HPDE6-E6E7 (cell line): ENCODE results near the gene GOLT1B.

Experiments
- DNase-seq: peaks from one replicate; pipeline ENCODE4 v3.0.0; 2011; ENCODE audit warnings: missing footprints; ENCODE audit errors: extremely low spot score

The GOLT1B gene

GRCh38 chr12:21523148-21523547, 21.6 kb downstream of the GOLT1B start:
- DNase-seq: no peak

- DNase-seq: no peak
Observed at GRCh38 chr12:21526053-21526452, 24.5 kb downstream of the GOLT1B start, which contains the start of gene SPX. Gene SPX (plus strand): TSS chr12:21526296. CDS start chr12:21526473, 177 bp downstream.

DNA sequence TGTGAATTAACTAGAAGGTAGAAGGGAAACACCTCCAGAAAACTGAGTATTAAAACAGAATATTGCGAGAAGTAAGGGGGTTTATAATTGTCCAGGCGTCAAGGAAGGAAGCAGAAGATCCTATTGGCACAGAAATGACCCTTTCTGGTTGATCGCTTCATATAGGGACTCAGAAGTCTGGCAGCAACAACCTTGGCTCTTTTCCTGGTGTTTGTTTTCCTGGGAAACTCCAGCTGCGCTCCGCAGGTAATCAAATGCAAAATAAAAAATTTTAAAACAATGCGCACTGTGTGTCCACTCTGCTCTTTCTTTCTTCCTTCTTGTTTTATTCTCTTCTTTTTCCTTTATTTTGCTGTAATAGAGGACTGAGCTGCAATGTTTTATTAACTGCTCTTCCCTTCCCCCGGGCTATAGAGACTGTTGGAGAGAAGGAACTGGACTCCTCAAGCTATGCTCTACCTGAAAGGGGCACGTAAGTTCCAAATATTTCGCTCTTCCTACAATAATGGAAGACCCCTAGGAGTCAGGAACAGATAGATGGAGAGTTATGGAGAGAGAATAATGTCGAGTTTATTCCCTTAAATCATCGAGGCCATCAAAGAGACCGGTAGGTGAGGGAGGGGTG, 25.2 kb downstream of the GOLT1B start:
- DNase-seq: no peak

- DNase-seq: peak; percentile 34
Observed at GRCh38 chr12:21527451-21528180, 26.0 kb downstream of the GOLT1B start.

DNA sequence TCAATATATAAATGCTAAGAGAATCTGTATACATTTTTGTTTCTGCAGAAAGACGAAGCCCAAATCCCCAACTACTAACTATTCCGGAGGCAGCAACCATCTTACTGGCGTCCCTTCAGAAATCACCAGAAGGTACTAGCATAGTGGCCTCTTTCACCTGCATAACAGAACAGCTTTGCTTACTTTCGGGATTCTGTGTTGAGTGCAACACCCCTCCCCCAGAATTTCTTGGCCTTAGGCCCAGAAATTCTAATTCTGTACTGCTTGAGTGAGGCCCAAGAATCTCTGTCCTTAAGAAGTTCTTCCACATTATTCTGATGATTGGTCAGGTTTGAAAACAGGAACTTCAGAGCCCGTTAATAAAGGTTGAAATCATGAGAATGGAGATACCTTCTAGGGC, 27.4 kb downstream of the GOLT1B start:
- DNase-seq: no peak

DNA sequence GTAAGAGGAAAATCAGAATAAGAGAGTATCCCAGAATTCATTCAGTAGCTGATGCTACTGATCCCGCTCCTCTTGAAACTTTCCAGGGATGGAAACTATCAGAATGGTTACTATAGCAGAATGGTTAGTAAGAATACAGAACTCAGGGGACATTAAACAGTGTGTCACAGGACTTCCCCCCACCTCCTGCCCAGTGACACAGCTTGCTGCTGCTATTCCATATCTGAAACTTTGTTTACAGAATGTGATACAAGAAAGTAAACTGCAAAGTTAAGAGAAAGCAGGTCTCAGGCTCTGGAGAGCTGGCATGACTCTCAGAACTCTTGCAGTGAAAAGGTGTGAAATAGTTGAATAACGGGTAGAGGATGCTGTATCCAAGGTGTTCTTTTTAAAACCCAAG, 27.9 kb downstream of the GOLT1B start:
- DNase-seq: no peak

GRCh38 chr12:21538061-21538653, 36.6 kb downstream of the GOLT1B start:
- DNase-seq: no peak

GRCh38 chr12:21539797-21540196, 38.2 kb downstream of the GOLT1B start:
- no peak for DNase-seq

GRCh38 chr12:21541773-21542172, 40.2 kb downstream of the GOLT1B start:
- no peak for DNase-seq

- DNase-seq: no peak
Observed at GRCh38 chr12:21542403-21542802, 40.8 kb downstream of the GOLT1B start.

DNA sequence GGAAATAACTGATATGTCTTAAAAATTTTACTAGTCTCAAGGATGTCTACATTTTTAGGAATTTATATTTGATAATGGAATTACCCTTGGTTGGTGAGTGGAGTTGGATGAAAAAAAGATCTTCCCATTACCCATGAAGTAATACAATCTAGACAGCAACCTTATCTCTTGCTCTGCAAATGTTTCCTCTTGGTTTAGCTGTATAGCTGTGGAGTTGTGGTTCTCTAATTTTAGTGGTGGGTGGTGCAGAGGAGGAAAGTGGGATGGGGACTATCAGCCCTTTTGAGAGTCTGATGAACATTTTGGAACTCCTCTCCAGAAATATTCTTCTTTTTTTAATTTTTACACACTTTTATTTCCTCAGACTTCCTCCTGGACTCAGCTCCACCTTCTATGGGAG, 41.6 kb downstream of the GOLT1B start:
- no peak for DNase-seq

- DNase-seq: no peak
Observed at GRCh38 chr12:21545557-21545956, 44.0 kb downstream of the GOLT1B start.

GRCh38 chr12:21546716-21547115, 45.1 kb downstream of the GOLT1B start:
- DNase-seq: no peak

- no peak for DNase-seq
Observed at GRCh38 chr12:21547437-21547836, 45.8 kb downstream of the GOLT1B start.

DNA sequence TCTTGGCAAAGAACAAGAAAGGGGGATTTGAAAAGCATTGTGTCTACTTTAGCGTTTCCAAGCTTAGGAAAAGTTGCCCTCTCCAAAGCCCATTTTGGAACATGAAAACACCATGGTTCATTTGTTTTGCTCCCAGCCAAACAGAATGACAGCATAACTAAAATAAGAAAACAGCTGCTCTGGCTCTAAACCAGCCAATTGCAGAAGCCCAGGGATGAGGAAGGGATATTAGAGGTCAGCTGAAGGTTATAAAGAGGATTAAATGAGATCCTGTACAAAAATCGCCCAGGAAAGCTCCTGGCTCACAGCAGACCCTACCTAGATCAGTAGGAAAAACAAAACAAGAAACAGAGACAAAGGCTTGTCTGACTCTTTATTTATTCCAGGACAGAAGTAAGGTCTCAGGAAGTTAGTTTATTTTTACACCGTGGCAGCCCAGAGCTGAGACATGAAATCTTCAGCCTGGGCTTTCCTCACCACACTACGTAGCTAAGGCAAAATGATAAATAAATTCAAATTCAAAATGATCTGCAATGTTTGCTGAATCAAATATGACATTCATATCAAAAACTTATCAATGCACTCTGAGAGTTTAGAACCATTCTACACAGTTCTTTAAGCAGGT, 50.4 kb downstream of the GOLT1B start:
- no peak for DNase-seq

DNA sequence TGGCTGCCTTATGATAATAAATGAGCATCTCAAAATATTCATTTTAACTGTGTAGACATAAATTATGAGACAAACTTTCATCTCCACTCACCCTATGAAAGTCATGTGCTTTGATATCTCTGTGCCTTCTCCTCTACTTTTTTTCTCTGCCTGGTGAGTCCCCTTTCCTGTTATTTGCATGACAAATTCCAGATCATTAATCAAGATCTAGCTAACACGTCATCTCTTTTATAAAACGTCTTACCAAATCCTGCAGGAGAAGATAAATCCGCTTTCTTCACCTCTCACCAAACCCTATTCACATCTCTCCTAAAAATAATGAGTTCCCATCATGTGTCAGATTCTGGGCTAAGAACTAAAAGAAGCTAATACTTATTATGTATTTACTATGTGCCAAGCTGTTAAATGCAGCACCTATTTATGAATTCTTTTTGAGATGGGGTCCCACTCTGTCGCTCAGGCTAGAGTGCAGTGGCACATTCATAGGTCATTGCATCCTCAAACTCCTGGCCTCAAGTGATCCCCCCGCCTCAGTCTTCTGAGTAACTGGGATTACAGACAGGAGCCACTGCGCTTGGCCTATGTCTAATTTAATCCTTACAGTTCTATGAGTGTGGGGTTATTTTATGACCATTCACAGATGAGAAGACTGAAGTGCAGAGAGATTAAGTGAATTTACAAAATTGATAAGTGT, 51.2 kb downstream of the GOLT1B start:
- no peak for DNase-seq

- DNase-seq: no peak
Observed at GRCh38 chr12:21553329-21553675, 51.7 kb downstream of the GOLT1B start.

- DNase-seq: no peak
Observed at GRCh38 chr12:21558100-21558679, 56.6 kb downstream of the GOLT1B start.

DNA sequence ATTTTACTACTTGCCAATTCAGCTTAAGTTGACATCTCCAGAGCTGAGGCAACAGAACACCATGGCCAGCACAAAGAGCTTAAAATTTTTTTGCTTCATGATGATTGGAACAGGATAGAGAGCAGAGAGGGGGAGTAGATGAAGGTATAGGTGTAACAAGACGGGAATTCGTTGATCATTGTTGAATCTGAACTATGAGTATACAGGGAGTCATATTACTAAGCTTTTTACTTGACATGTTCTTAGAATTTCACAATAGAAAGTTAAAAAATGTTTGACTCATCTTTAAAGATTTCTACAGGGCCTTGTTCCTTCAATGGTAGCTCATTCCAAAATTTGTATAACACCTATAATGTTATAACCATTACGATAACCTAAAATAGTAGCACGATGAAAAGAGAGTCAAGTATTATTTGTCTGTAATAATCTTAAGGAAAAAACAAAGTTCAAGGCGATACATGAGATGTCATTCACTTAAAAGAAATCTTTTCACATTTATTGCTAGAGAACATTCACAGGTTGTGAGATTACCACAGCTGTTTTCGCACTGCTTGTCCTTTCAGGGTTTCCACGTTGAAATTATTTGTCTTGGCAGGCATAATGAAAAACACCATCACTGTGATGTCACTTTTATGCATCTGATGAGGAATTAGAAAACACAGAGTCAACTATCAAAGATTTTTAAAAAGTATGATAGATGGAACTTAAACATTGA, 58.4 kb downstream of the GOLT1B start:
- peak; percentile 21 for DNase-seq

DNA sequence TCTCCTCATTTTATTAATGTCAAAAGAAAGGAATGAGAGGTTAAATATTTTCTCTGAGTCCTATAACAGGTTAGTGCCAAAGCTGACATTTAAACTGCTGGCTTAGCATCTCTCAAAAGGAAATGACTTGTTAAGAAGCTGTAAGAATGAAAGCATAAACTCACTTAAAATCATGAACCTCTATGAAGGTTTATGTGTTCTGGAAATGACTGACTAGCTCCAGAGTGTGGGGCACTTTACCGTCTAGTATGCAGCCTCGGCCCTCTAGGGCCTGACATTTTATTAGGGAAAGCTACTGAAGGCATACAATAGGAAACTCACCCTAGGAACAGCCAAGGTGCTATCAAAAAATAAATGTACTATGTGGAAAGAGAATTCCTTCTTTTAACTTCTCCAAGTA, 59.6 kb downstream of the GOLT1B start:
- DNase-seq: no peak

- no peak for DNase-seq
Observed at GRCh38 chr12:21562859-21563258, 61.3 kb downstream of the GOLT1B start.
